K562 (cell line): ENCODE data around the gene EXOC3L1. TPM values are rescaled to one million over a fixed set of nuclear protein-coding genes. Genes with fewer than 3 reads are reported as not detected.
A peak's percentile ranks its signal among the peaks of the same experiment; 100 is the strongest.

Source experiments
- ARID1B ChIP-seq: fragments of 450-650 bp; IDR thresholded peaks from 2 replicates; pipeline ENCODE4 v1.6.1; 2016; ENCODE audit warnings: antibody characterized with exemption, mild to moderate bottlenecking, inconsistent platforms
- CBX8 ChIP-seq: fragments of 200-600 bp; sonication (generic); IDR thresholded peaks from 2 replicates; pipeline ENCODE4 v1.6.1; 2012; ENCODE audit warnings: borderline replicate concordance, mixed run types, low read depth, mild to moderate bottlenecking, moderate library complexity, mixed read lengths, low read length, control low read depth, inconsistent platforms; ENCODE audit not compliant: poor library complexity, severe bottlenecking; ENCODE audit errors: extremely low read depth
- CEBPG ChIP-seq, 3 experiments: fragments of 200-800 bp in 1 of 3; sonication (Bioruptor generic) in 1 of 3; sonication (generic) in 1 of 3; formaldehyde crosslinking in 1 of 3; IDR thresholded peaks in 2 of 3; conservative IDR thresholded peaks in 1 of 3; 2 replicates each; pipeline versions ENCODE4 v1.6.1 to v1.8.0; 2016 to 2022; ENCODE audit warnings: missing compliant biosample characterization in 2 of 3, missing genetic modification characterization in 2 of 3, mild to moderate bottlenecking in 1 of 3, missing genetic modification reagents in 1 of 3
- CHAMP1 ChIP-seq: fragments of 450-650 bp; IDR thresholded peaks from 2 replicates; pipeline ENCODE4 v1.6.1; 2016; ENCODE audit warnings: mild to moderate bottlenecking
- ELF1 ChIP-seq: fragments of 200-800 bp; sonication (Bioruptor generic); IDR thresholded peaks from 2 replicates; pipeline ENCODE4 v1.6.1; 2016; ENCODE audit warnings: missing genetic modification characterization, missing compliant biosample characterization
- HBP1 ChIP-seq: fragments of 450-650 bp; formaldehyde crosslinking; IDR thresholded peaks from 2 replicates; pipeline ENCODE4 v1.4.0; 2022; ENCODE audit warnings: missing genetic modification characterization
- HCFC1 ChIP-seq: IDR thresholded peaks from 2 replicates; pipeline ENCODE4 v1.6.1; 2012; ENCODE audit warnings: low read depth, low read length, improper control_type of control experiment
- HMGN3 ChIP-seq: IDR thresholded peaks from 2 replicates; pipeline ENCODE4 v1.6.1; 2011; ENCODE audit warnings: borderline replicate concordance, low read depth, mild to moderate bottlenecking, mixed read lengths, low read length; ENCODE audit not compliant: insufficient read length; ENCODE audit errors: extremely low read depth
- HNRNPUL1 ChIP-seq: fragments of 200-400 bp; formaldehyde crosslinking; IDR thresholded peaks from 2 replicates; pipeline ENCODE4 v1.6.1; 2017; ENCODE audit warnings: low read length
- NCOA2 ChIP-seq, 2 experiments: fragments of 450-650 bp; IDR thresholded peaks; 2 replicates each; pipeline ENCODE4 v1.6.1; 2018; ENCODE audit warnings: mild to moderate bottlenecking in 2 of 2, moderate library complexity in 1 of 2; ENCODE audit not compliant: partially characterized antibody in 2 of 2
- NONO ChIP-seq, 2 experiments: fragments of 200-400 bp in 1 of 2; fragments of 450-650 bp in 1 of 2; formaldehyde crosslinking in 1 of 2; IDR thresholded peaks; 2 replicates each; pipeline ENCODE4 v1.6.1; 2017; ENCODE audit warnings: low read depth in 2 of 2, mild to moderate bottlenecking in 2 of 2, moderate library complexity in 2 of 2, low read length in 1 of 2
- OTX1 ChIP-seq: fragments of 450-650 bp; formaldehyde crosslinking; IDR thresholded peaks from 2 replicates; pipeline ENCODE4 v1.4.0; 2022; ENCODE audit warnings: mild to moderate bottlenecking
- PATZ1 ChIP-seq: fragments of 250-450 bp; sonication (Bioruptor Pico); IDR thresholded peaks from 2 replicates; pipeline ENCODE4 v1.5.0; 2020; ENCODE audit warnings: mild to moderate bottlenecking, borderline replicate concordance
- POU5F1 ChIP-seq: fragments of 150-350 bp; IDR thresholded peaks from 2 replicates; pipeline ENCODE4 v1.6.1; 2014; ENCODE audit warnings: borderline replicate concordance, low read length, low read depth, mild to moderate bottlenecking; ENCODE audit not compliant: partially characterized antibody
- SAFB ChIP-seq: fragments of 200-400 bp; formaldehyde crosslinking; IDR thresholded peaks from 2 replicates; pipeline ENCODE4 v1.6.1; 2017; ENCODE audit warnings: low read depth, low read length, borderline replicate concordance
- SNIP1 ChIP-seq: fragments of 450-650 bp; IDR thresholded peaks from 2 replicates; pipeline ENCODE4 v1.7.1; 2017; ENCODE audit warnings: low read depth, mild to moderate bottlenecking
- WHSC1 ChIP-seq: IDR thresholded peaks from one replicate; pipeline ENCODE4 v1.6.1; 2012; ENCODE audit warnings: low read length, control low read depth, inconsistent platforms
- XRCC5 ChIP-seq: fragments of 200-400 bp; formaldehyde crosslinking; IDR thresholded peaks from 2 replicates; pipeline ENCODE4 v1.6.1; 2017; ENCODE audit warnings: low read depth, mild to moderate bottlenecking, low read length
- ZC3H8 ChIP-seq: fragments of 450-650 bp; IDR thresholded peaks from 2 replicates; pipeline ENCODE4 v1.6.1; 2017
- ZNF57 ChIP-seq: fragments of 450-650 bp; formaldehyde crosslinking; IDR thresholded peaks from 2 replicates; pipeline ENCODE4 v1.4.0; 2020; ENCODE audit warnings: mild to moderate bottlenecking, moderate library complexity
- ZNF707 ChIP-seq: fragments of 250-450 bp; sonication (Bioruptor Pico); conservative IDR thresholded peaks from 2 replicates; pipeline ENCODE4 v1.8.0; 2022; ENCODE audit warnings: inconsistent platforms, mild to moderate bottlenecking, moderate library complexity
- polyA plus RNA-seq, 8 experiments: library from polyadenylated mRNA; depleted of rRNA in 4 of 8; stranded (reverse) in 5 of 8; unstranded in 3 of 8; fragments of >200 nt; fragmentation: Nextera tagmentation in 2 of 8; fragmentation: Illumina TruSeq in 1 of 8; extraction: Ambion mirVana in 2 of 8; extraction: Trizol in 1 of 8; gene quantifications; 2 replicates each; pipeline versions ENCODE4 v1.2.1 to v1.2.3, GENCODE V29; 2011 to 2014; ENCODE audit warnings: inconsistent platforms in 1 of 8, missing spikeins in 1 of 8
- total RNA-seq, 7 experiments: library from RNA; depleted of rRNA in 6 of 7; stranded (reverse); fragments of >200 nt in 6 of 7; fragmentation: Illumina TruSeq in 2 of 7; extraction: Trizol in 2 of 7; gene quantifications; 2 replicates each; pipeline versions ENCODE4 v1.2.1 to v1.2.3, GENCODE V29; 2011 to 2021; ENCODE audit warnings: low replicate concordance in 1 of 7

Gene EXOC3L1
- total and polyA plus RNA-seq, 9 of the 15 experiments (the other 6 are each of a cell fraction or from before 2014, with no cell fraction given) = 0.08 TPM; not detected in 8

- no peak for TF ChIP-seq CBX8
- TF ChIP-seq POU5F1 = no peak
- no peak for TF ChIP-seq SAFB
- peak; percentile 60 for TF ChIP-seq HMGN3
- no peak for TF ChIP-seq ZNF707 (CRISPR knock-in tag)
- TF ChIP-seq ZC3H8 = no peak
- TF ChIP-seq XRCC5 = no peak
- TF ChIP-seq WHSC1 = no peak
- no peak for TF ChIP-seq SNIP1
- no peak for TF ChIP-seq CHAMP1
- no peak for TF ChIP-seq OTX1 (CRISPR knock-in tag)
- no peak for TF ChIP-seq HCFC1
- no peak for TF ChIP-seq ARID1B
- TF ChIP-seq ZNF57 = no peak
- no peak for TF ChIP-seq PATZ1 (CRISPR knock-in tag)
- TF ChIP-seq HNRNPUL1 = no peak
- no peak for TF ChIP-seq HBP1 (CRISPR knock-in tag)
- 0 out of 2 replicates have a peak, but pooled peaks have one; percentile 6 for TF ChIP-seq CEBPG (CRISPR knock-in tag; IDR thresholded peaks at IDR 0.05)
- TF ChIP-seq CEBPG (tag; conservative IDR thresholded peaks at IDR 0.05 in 1 of 2, IDR thresholded peaks at IDR 0.05 in 1 of 2) = no peak
- no peak for TF ChIP-seq NONO (IDR thresholded peaks at IDR 0.05; ENCODE audit: low read depth in 2 of 2, low read length in 1 of 2)
- no peak for TF ChIP-seq ELF1 (tag)
- no peak for TF ChIP-seq NCOA2 (IDR thresholded peaks at IDR 0.05; ENCODE audit: partially characterized antibody in 2 of 2)
These were observed 11.9 kb downstream of the EXOC3L1 start (continued) for GRCh38 chr16:67177743-67178699.
